ENCODE results near the gene TXK. TPM values are rescaled to one million over a fixed set of nuclear protein-coding genes. Genes with fewer than 3 reads are reported as not detected.

The TXK gene
- 1 to 10 TPM in 3 of 4 donors, under 1 TPM in 1; 0.81 to 3.4 (median 2.2) TPM for total RNA-seq

GRCh38 chr4:48134081-48134480, at the start of gene TXK:
Gene TXK (minus strand): TSS chr4:48134250. CDS start chr4:48134170, 80 bp downstream.
- WGBS, 2 donors = 83 to 88% methylated on average over 5 of the region's 5 CpGs
- TF ChIP-seq CTCF (IDR thresholded peaks at IDR 0.05) = no peak
- TF ChIP-seq POLR2A (IDR thresholded peaks at IDR 0.05) = no peak
- no peak within 1 kb of the TSS for H3K4me3 ChIP-seq (ENCODE audit: low read depth, poor library complexity, severe bottlenecking)
- intact Hi-C loops (cut with DNase I; ENCODE audit: low total_unique reads) = no loop called here
- no peak for DNase-seq (ENCODE audit: low spot score in 2 of 2)

- DNase-seq (ENCODE audit: low spot score in 2 of 2) = no peak
- TF ChIP-seq CTCF (IDR thresholded peaks at IDR 0.05) (no peak), POLR2A (IDR thresholded peaks at IDR 0.05) (no peak)
- intact Hi-C loops (cut with DNase I; ENCODE audit: low total_unique reads) = no loop called here
- H3K4me3 ChIP-seq (ENCODE audit: low read depth, poor library complexity, severe bottlenecking) = no peak overlapping the region
Observed at GRCh38 chr4:48180234-48180633, 46.2 kb upstream of the TXK start.

DNA sequence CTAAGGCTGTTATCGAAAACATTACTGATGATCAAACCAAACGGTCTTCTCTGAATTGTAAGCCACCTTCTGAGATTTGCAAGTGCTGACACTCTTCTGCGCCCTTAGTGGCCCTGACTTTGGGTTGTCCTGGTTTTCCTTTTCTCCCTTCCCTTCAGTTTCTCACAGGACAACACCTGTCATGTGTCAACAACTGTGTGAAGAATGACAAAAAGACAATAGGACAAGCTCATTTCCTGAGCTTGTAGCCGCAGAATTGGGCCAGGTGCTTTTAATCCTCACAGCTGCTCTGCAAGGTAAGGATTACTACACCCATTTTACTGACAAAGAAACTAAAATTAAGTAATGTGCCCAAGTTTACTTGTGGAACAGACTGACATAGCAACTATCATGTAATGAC, 44.9 kb upstream of the TXK start:
- intact Hi-C loops (cut with DNase I; ENCODE audit: low total_unique reads) = no loop called here
- WGBS, 2 donors = 84 to 85% methylated on average over 4 of the region's 4 CpGs
- no peak for DNase-seq (ENCODE audit: low spot score in 2 of 2)
- no peak for TF ChIP-seq POLR2A (IDR thresholded peaks at IDR 0.05)
- no peak for TF ChIP-seq CTCF (IDR thresholded peaks at IDR 0.05)
- no peak overlapping the region for H3K4me3 ChIP-seq (ENCODE audit: low read depth, poor library complexity, severe bottlenecking)

- H3K4me3 ChIP-seq (ENCODE audit: low read depth, poor library complexity, severe bottlenecking) = no peak overlapping the region
- intact Hi-C loops (cut with DNase I; ENCODE audit: low total_unique reads) = no loop called here
Observed at GRCh38 chr4:48175806-48176205, 41.8 kb upstream of the TXK start.

GRCh38 chr4:48175328-48175727, 41.3 kb upstream of the TXK start:
- WGBS, 2 donors = 63 to 88% methylated on average over 7 of the region's 7 CpGs
- intact Hi-C loops (cut with DNase I; ENCODE audit: low total_unique reads) = no loop called here
- TF ChIP-seq POLR2A (IDR thresholded peaks at IDR 0.05) (no peak), CTCF (IDR thresholded peaks at IDR 0.05) (no peak)
- no peak overlapping the region for H3K4me3 ChIP-seq (ENCODE audit: low read depth, poor library complexity, severe bottlenecking)
- no peak for DNase-seq (ENCODE audit: low spot score in 2 of 2)

More at GRCh38 chr4:48175806-48176205, 41.8 kb upstream of the TXK start:
- DNase-seq (ENCODE audit: low spot score in 2 of 2) = no peak
- TF ChIP-seq CTCF (IDR thresholded peaks at IDR 0.05) (no peak), POLR2A (IDR thresholded peaks at IDR 0.05) (no peak)

Data from lower leg skin (tissue), 4 donors.